PFSK-1 (cell line): ENCODE data around the gene NKX6-1.

Source experiments
- FOXP2 ChIP-seq: optimal IDR thresholded peaks from 2 replicates; pipeline ENCODE3; 2011; ENCODE audit warnings: borderline replicate concordance, control low read depth, inconsistent platforms; ENCODE audit not compliant: insufficient read depth; ENCODE audit errors: extremely low read length, extremely low read depth
- POLR2AphosphoS5 ChIP-seq: IDR thresholded peaks from 2 replicates; pipeline ENCODE4 v1.6.1; 2012; ENCODE audit warnings: low read depth, mild to moderate bottlenecking, control low read depth, low read length, moderate library complexity
- SIN3A ChIP-seq: IDR thresholded peaks from 2 replicates; pipeline ENCODE4 v1.6.1; 2012; ENCODE audit warnings: mild to moderate bottlenecking, low read length, moderate library complexity, borderline replicate concordance; ENCODE audit not compliant: insufficient read depth
- TAF1 ChIP-seq: IDR thresholded peaks from 2 replicates; pipeline ENCODE4 v1.6.1; 2012; ENCODE audit warnings: low read length, control low read depth, borderline replicate concordance; ENCODE audit not compliant: insufficient read depth
- TF ChIP-seq, protein P1 (sequence below), 2 experiments: IDR thresholded peaks; 2 replicates each; pipeline versions ENCODE4 v1.6.1 to v1.8.0; 2011 to 2012; ENCODE audit warnings: low read depth in 2 of 2, low read length in 2 of 2, control low read depth in 1 of 2, inconsistent platforms in 1 of 2, mild to moderate bottlenecking in 1 of 2, moderate library complexity in 1 of 2; ENCODE audit not compliant: insufficient read depth in 1 of 2

The NKX6-1 gene

DNA sequence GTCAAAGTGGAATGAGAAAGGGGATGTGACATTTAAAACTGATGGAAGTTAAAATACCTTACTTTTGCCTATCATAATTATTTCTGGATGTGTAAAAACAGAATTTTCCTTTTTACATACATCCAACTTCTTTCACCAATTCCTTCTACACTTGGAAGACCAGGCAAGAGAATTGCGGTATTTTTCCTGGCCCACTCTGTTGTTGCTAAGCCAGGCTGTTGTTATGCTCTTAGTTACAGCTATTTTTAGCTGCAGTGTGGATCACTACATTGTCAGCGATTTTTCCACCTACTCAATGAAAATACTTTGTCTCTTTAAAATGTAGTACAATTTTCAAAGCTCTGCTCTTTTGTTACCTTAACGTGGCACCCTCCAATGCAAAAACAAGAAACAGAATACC, 43.4 kb downstream of the NKX6-1 start:
- no peak for TF ChIP-seq TAF1
- TF ChIP-seq, protein P1, sequence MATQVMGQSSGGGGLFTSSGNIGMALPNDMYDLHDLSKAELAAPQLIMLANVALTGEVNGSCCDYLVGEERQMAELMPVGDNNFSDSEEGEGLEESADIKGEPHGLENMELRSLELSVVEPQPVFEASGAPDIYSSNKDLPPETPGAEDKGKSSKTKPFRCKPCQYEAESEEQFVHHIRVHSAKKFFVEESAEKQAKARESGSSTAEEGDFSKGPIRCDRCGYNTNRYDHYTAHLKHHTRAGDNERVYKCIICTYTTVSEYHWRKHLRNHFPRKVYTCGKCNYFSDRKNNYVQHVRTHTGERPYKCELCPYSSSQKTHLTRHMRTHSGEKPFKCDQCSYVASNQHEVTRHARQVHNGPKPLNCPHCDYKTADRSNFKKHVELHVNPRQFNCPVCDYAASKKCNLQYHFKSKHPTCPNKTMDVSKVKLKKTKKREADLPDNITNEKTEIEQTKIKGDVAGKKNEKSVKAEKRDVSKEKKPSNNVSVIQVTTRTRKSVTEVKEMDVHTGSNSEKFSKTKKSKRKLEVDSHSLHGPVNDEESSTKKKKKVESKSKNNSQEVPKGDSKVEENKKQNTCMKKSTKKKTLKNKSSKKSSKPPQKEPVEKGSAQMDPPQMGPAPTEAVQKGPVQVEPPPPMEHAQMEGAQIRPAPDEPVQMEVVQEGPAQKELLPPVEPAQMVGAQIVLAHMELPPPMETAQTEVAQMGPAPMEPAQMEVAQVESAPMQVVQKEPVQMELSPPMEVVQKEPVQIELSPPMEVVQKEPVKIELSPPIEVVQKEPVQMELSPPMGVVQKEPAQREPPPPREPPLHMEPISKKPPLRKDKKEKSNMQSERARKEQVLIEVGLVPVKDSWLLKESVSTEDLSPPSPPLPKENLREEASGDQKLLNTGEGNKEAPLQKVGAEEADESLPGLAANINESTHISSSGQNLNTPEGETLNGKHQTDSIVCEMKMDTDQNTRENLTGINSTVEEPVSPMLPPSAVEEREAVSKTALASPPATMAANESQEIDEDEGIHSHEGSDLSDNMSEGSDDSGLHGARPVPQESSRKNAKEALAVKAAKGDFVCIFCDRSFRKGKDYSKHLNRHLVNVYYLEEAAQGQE (IDR thresholded peaks at IDR 0.05; ENCODE audit: insufficient read depth in 1 of 2, low read depth in 2 of 2, low read length in 2 of 2) = no peak
- no peak for TF ChIP-seq POLR2AphosphoS5
- no peak for TF ChIP-seq FOXP2
- TF ChIP-seq SIN3A = no peak

DNA sequence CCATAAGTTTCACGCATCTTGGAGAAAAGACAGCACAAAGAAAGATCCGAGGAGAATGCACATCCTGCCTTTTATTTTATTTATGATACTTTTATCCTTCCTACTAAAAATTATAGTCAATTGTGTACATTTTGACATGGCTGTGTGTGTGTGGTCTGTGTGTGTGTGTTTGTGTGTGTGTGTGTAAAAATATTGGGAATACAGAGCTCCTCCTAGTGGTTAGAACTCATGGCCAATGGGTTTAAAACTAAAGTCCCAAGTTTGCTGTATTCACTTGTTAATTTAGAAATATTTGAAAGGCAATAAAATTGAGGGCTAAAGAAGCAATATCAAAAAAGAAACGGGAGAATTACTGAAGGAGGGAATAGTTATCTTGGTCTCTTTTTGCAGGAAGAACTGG, 47.5 kb downstream of the NKX6-1 start:
- TF ChIP-seq FOXP2 (no peak), POLR2AphosphoS5 (no peak), SIN3A (no peak), TAF1 (no peak)
- TF ChIP-seq, protein P1 (IDR thresholded peaks at IDR 0.05; ENCODE audit: insufficient read depth in 1 of 2, low read depth in 2 of 2, low read length in 2 of 2) = no peak

DNA sequence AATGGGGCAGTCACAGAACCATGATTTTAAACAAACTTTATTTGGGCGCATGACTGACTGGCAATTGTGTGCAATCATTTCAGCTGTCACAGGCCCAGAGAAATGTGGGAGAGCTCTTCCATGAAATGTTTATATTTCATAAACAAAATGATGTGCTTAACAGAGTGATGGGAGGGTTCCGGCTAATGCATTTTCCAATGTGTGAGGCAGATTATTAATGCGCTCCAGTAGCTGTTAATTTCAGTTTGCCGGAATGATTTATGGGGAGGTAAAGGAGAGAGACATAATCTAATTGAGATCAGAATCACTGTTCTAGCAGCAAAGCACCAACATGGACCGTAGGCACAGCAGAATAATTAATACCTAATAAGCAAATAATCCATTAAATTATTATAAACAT, 55.6 kb downstream of the NKX6-1 start:
- TF ChIP-seq, protein P1 (IDR thresholded peaks at IDR 0.05; ENCODE audit: insufficient read depth in 1 of 2, low read depth in 2 of 2, low read length in 2 of 2) = no peak
- TF ChIP-seq TAF1 (no peak), POLR2AphosphoS5 (no peak), SIN3A (no peak), FOXP2 (no peak)

DNA sequence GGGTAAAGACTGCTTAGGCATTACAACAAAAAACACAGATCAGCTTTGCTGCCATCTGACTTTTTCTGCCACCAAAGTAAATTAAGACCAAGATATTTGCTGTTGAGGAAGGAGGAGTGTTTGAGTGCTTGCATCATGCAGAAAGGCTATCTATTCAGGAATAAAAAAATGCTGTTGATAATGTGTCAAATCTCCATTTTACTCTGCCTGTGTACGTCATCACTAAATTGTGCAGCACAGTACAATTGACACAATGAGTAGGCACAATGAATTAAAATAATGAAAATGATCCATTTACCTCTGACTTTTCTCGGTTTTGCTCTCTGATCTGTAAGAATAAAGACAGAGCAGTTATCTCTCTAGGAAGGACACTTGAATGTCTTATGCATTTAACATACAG, 56.3 kb downstream of the NKX6-1 start:
- TF ChIP-seq FOXP2 = no peak
- no peak for TF ChIP-seq TAF1
- no peak for TF ChIP-seq SIN3A
- no peak for TF ChIP-seq POLR2AphosphoS5
- TF ChIP-seq, protein P1 (IDR thresholded peaks at IDR 0.05; ENCODE audit: insufficient read depth in 1 of 2, low read depth in 2 of 2, low read length in 2 of 2) = no peak
